Right lobe of liver (tissue), 4 donors: Measurements from ENCODE around the gene RGL1.

Source experiments
- CTCF ChIP-seq, 4 donors: fragments of 200-600 bp in 3 of 4; fragments of 450-650 bp in 1 of 4; IDR thresholded peaks; one replicate each; pipeline versions ENCODE4 v1.5.1 to v1.8.0; 2016 to 2022; ENCODE audit warnings: antibody characterized with exemption in 4 of 4, mild to moderate bottlenecking in 2 of 4
- POLR2A ChIP-seq: fragments of 450-650 bp; IDR thresholded peaks from one replicate; pipeline ENCODE4 v1.6.1; 2017; ENCODE audit warnings: antibody characterized with exemption, mild to moderate bottlenecking
- donor health status: DM: no; HTN: no; CAD: no.
- donor health status: DM: no; HTN: no; CAD: no.
- donor health status: DM: no; HTN: yes; CAD: no.

GRCh38 chr1:183889095-183889494 is 84.2 kb downstream of the RGL1 start:
- TF ChIP-seq CTCF (IDR thresholded peaks at IDR 0.05) (no peak), POLR2A (no peak)
